IMR-90 (cell line): Measurements from ENCODE around the gene FGGY. TPM values are rescaled to one million over a fixed set of nuclear protein-coding genes. Genes with fewer than 3 reads are reported as not detected.

ENCODE experiments used
- ATAC-seq: fragments of 200-7000 bp; cut with Tn5 transposase; 2 replicates; pipeline ENCODE4 v1.9.1; 2020; ENCODE audit warnings: low read depth, mild to moderate bottlenecking, moderate library complexity
- BruUV-seq: library from RNA; stranded (reverse); fragments of 400-500 nt; replicated peaks from 2 replicates; lab custom pipeline; 2021; lab: Mats Ljungman, UMichigan
- CTCF ChIA-PET: fragments of 300-600 bp; formaldehyde crosslinking; extraction: SDS; loops from one replicate; lab custom pipeline; 2021; ENCODE audit warnings: antibody characterized with exemption; lab: Yijun Ruan, JAX
- POLR2A ChIA-PET: fragments of 300-600 bp; sonication (Branson Sonifier 250); formaldehyde crosslinking; loops from one replicate; lab custom pipeline; 2022; ENCODE audit warnings: antibody characterized with exemption; ENCODE audit not compliant: unreplicated experiment; lab: Charles Lee
- DNase-seq: peaks from one replicate; pipeline ENCODE4 v3.0.0; 2013
- H2AFZ ChIP-seq: replicated peaks from 2 replicates; pipeline ENCODE3; 2013; ENCODE audit warnings: low read length, mild to moderate bottlenecking; ENCODE audit not compliant: poor library complexity
- H2AK5ac ChIP-seq: 2 replicates; pipeline ENCODE4 v1.6.1; 2013; ENCODE audit warnings: low read depth, low read length, inconsistent platforms
- H2AK9ac ChIP-seq: replicated peaks from 2 replicates; pipeline ENCODE3; 2013; ENCODE audit warnings: mild to moderate bottlenecking, low read depth, low read length, moderate library complexity; ENCODE audit not compliant: poor library complexity
- H2BK120ac ChIP-seq: 2 replicates; pipeline ENCODE4 v1.6.1; 2013; ENCODE audit warnings: low read depth, low read length, inconsistent platforms
- H2BK15ac ChIP-seq: 3 replicates; pipeline ENCODE4 v1.6.1; 2013; ENCODE audit warnings: low read depth, low read length, inconsistent platforms
- H2BK20ac ChIP-seq: 2 replicates; pipeline ENCODE4 v1.6.1; 2013; ENCODE audit warnings: low read depth, mild to moderate bottlenecking, inconsistent platforms, low read length, moderate library complexity
- H2BK5ac ChIP-seq: 2 replicates; pipeline ENCODE4 v1.6.1; 2013; ENCODE audit warnings: mild to moderate bottlenecking, low read depth, low read length, inconsistent platforms; ENCODE audit not compliant: poor library complexity, severe bottlenecking
- H3K14ac ChIP-seq: replicated peaks from 2 replicates; pipeline ENCODE4 v1.6.1; 2013; ENCODE audit warnings: low read depth, low read length, inconsistent platforms
- H3K18ac ChIP-seq: 2 replicates; pipeline ENCODE4 v1.6.1; 2013; ENCODE audit warnings: low read depth, low read length, control low read depth
- H3K23ac ChIP-seq: 2 replicates; pipeline ENCODE4 v1.6.1; 2013; ENCODE audit warnings: low read depth, low read length, inconsistent platforms
- H3K27ac ChIP-seq: 2 replicates; pipeline ENCODE4 v1.5.1; 2013; ENCODE audit warnings: mild to moderate bottlenecking, control low read depth, low read length; ENCODE audit not compliant: insufficient read depth
- H3K27me3 ChIP-seq: 2 replicates; pipeline ENCODE4 v1.6.1; 2013; ENCODE audit warnings: low read length; ENCODE audit not compliant: control insufficient read depth, insufficient read depth
- H3K36me3 ChIP-seq: 2 replicates; pipeline ENCODE4 v1.6.1; 2013; ENCODE audit warnings: low read length, mixed read lengths; ENCODE audit not compliant: control insufficient read depth, insufficient read depth
- H3K4ac ChIP-seq: 2 replicates; pipeline ENCODE4 v1.6.1; 2013; ENCODE audit warnings: low read depth, low read length, inconsistent platforms
- H3K4me1 ChIP-seq: 2 replicates; pipeline ENCODE4 v1.6.1; 2013; ENCODE audit warnings: low read length, mixed read lengths; ENCODE audit not compliant: control insufficient read depth, insufficient read depth
- H3K4me2 ChIP-seq: 2 replicates; pipeline ENCODE4 v1.6.1; 2013; ENCODE audit warnings: low read depth, mild to moderate bottlenecking, control low read depth, low read length, moderate library complexity
- H3K4me3 ChIP-seq: 2 replicates; pipeline ENCODE4 v1.5.1; 2013; ENCODE audit warnings: low read depth, mild to moderate bottlenecking, control low read depth, low read length, moderate library complexity; ENCODE audit not compliant: insufficient read depth
- H3K56ac ChIP-seq: 2 replicates; pipeline ENCODE4 v1.6.1; 2013; ENCODE audit warnings: low read length, inconsistent platforms; ENCODE audit not compliant: insufficient read depth; ENCODE audit errors: extremely low read depth
- H3K79me1 ChIP-seq, 2 experiments: 2 replicates each; pipeline ENCODE4 v1.6.1; 2013; ENCODE audit warnings: low read length in 2 of 2, inconsistent platforms in 1 of 2, low read depth in 1 of 2
- H3K9ac ChIP-seq: 2 replicates; pipeline ENCODE4 v1.6.1; 2013; ENCODE audit warnings: low read depth, low read length, control low read depth
- H3K9me1 ChIP-seq: 2 replicates; pipeline ENCODE4 v1.6.1; 2013; ENCODE audit warnings: low read length, inconsistent platforms; ENCODE audit not compliant: insufficient read depth
- H3K9me3 ChIP-seq: 2 replicates; pipeline ENCODE4 v1.6.1; 2013; ENCODE audit warnings: low read length; ENCODE audit not compliant: control insufficient read depth, insufficient read depth
- H4K20me1 ChIP-seq: 2 replicates; pipeline ENCODE4 v1.6.1; 2013; ENCODE audit warnings: low read length, inconsistent platforms; ENCODE audit not compliant: insufficient read depth
- H4K5ac ChIP-seq: 2 replicates; pipeline ENCODE4 v1.6.1; 2013; ENCODE audit warnings: mild to moderate bottlenecking, low read depth, low read length, control low read depth
- H4K8ac ChIP-seq, 2 experiments: 2 replicates each; pipeline ENCODE4 v1.6.1; 2013; ENCODE audit warnings: low read depth in 2 of 2, low read length in 2 of 2, control low read depth in 1 of 2, inconsistent platforms in 1 of 2
- H4K91ac ChIP-seq: 2 replicates; pipeline ENCODE4 v1.6.1; 2013; ENCODE audit warnings: low read depth, low read length, inconsistent platforms; ENCODE audit not compliant: insufficient read depth
- CEBPB ChIP-seq: IDR thresholded peaks from 2 replicates; pipeline ENCODE4 v1.6.1; 2012; ENCODE audit warnings: low read depth, low read length, improper control_type of control experiment
- WGBS, 2 experiments: methylation state at CpG; one replicate each; pipeline versions ENCODE4 v1.1.5 to v1.1.7; 2013; ENCODE audit warnings: missing lambda C conversion rate in 2 of 2; ENCODE audit not compliant: insufficient read length in 1 of 2; ENCODE audit errors: extremely low coverage in 2 of 2; 5-methylcytosine and 5-hydroxymethylcytosine counted together
- dilution Hi-C: fragments of 300-500 bp; cut with HindIII; formaldehyde crosslinking; loops from one replicate; pipeline ENCODE4 v1.14.3; 2018; ENCODE audit warnings: low sequenced_read_pairs; ENCODE audit not compliant: unreplicated experiment
- in situ Hi-C: fragments of 300-500 bp; cut with MboI; formaldehyde crosslinking; loops from 3 replicates; pipeline ENCODE4 v1.14.3; 2019; ENCODE audit warnings: low sequenced_read_pairs, inconsistent platforms, mixed read lengths
- intact Hi-C: fragments of 100-400 bp; cut with micrococcal nuclease; formaldehyde crosslinking; loops from 2 replicates; pipeline ENCODE4 v1.10.0; 2022
- polyA plus RNA-seq, 3 experiments: library from polyadenylated mRNA; depleted of rRNA; stranded (reverse); fragments of >200 nt; gene quantifications; 2 replicates each; pipeline ENCODE4 v1.2.3, GENCODE V29; 2012; ENCODE audit warnings: low replicate concordance in 1 of 3
- total RNA-seq: library from RNA; depleted of rRNA; stranded (reverse); fragments of >200 nt; gene quantifications from 2 replicates; pipeline ENCODE4 v1.2.3, GENCODE V29; 2012

The FGGY gene
- total and polyA plus RNA-seq, 2 of the 4 experiments (the other 2 are of a cell fraction) = 5.6 to 14.0 TPM

- Histone ChIP-seq H2BK20ac (no peak overlapping the region), H3K9ac (no peak overlapping the region), H3K9me1 (peaks cover 6% of the 10 kb centered on the region; the same call in 1 of the 2 replicates), H2BK120ac (no peak overlapping the region), H3K14ac (no peak overlapping the region), H3K36me3 (no peaks in the 10 kb centered on the region), H3K23ac (no peak overlapping the region), H3K4me2 (no peak overlapping the region), H3K18ac (no peak overlapping the region), H4K8ac (no peak overlapping the region), H2AK5ac (no peak overlapping the region), H3K4me1 (peaks cover 1% of the 10 kb centered on the region; the same call in 1 of the 2 replicates), H3K4ac (no peak overlapping the region), H2AFZ (no peak overlapping the region), H3K9me3 (0 out of 2 replicates have a peak, but pooled peaks cover 4% of the 10 kb centered on the region), H3K27ac (no peak overlapping the region), H4K91ac (no peak overlapping the region), H3K79me1 (no peaks in the 10 kb centered on the region), H2AK9ac (no peak overlapping the region), H4K20me1 (no peaks in the 10 kb centered on the region), H3K27me3 (no peaks in the 10 kb centered on the region), H4K5ac (no peak overlapping the region), H2BK5ac (no peak overlapping the region), H3K4me3 (no peak overlapping the region), H3K56ac (no peak overlapping the region), H2BK15ac (no peak overlapping the region)
- DNase-seq (no peak), ATAC-seq (no peak)
- ChIA-PET POLR2A (no interaction called here), CTCF (no interaction called here)
- intact Hi-C loops = no loop called here
- dilution Hi-C loops = no loop called here
- BruUV-seq = no TSS peak
- in situ Hi-C loops = no loop called here
- TF ChIP-seq CEBPB = no peak
- no CpG with 5 or more reads among the region's 2 CpGs for WGBS, 2 experiments
Measured at GRCh38 chr1:59457786-59458185, 160.9 kb downstream of the FGGY start.
